HG02852 (cell line): ENCODE data around the gene DIO3.

Experiments
- ATAC-seq: cut with Tn5 transposase; IDR thresholded peaks from one replicate; pipeline ENCODE4 v1.9.1; 2021; ENCODE audit warnings: mild to moderate bottlenecking, moderate library complexity; ENCODE audit not compliant: unreplicated experiment

The DIO3 gene

GRCh38 chr14:101579372-101580080 is 18.2 kb downstream of the DIO3 start:
- no peak for ATAC-seq

GRCh38 chr14:101581806-101582205 is 20.5 kb downstream of the DIO3 start:
- no peak for ATAC-seq

GRCh38 chr14:101582294-101582693 is 21.0 kb downstream of the DIO3 start:
- ATAC-seq = no peak

- no peak for ATAC-seq
Observed at GRCh38 chr14:101583006-101583714, 21.9 kb downstream of the DIO3 start.

- no peak for ATAC-seq
Observed at GRCh38 chr14:101583715-101584054, 22.4 kb downstream of the DIO3 start.

- no peak for ATAC-seq
Observed at GRCh38 chr14:101584055-101584859, 23.0 kb downstream of the DIO3 start.

GRCh38 chr14:101585211-101585610 is 23.9 kb downstream of the DIO3 start:
- no peak for ATAC-seq

GRCh38 chr14:101586531-101587430 is 25.5 kb downstream of the DIO3 start:
- ATAC-seq = no peak

- no peak for ATAC-seq
Observed at GRCh38 chr14:101587441-101587911, 26.2 kb downstream of the DIO3 start.

GRCh38 chr14:101588286-101588975 is 27.1 kb downstream of the DIO3 start:
- ATAC-seq = no peak

- ATAC-seq = no peak
Observed at GRCh38 chr14:101588990-101589389, 27.7 kb downstream of the DIO3 start.

- ATAC-seq = no peak
Observed at GRCh38 chr14:101589486-101590015, 28.3 kb downstream of the DIO3 start.

- ATAC-seq = no peak
Observed at GRCh38 chr14:101590062-101590461, 28.8 kb downstream of the DIO3 start.

- no peak for ATAC-seq
Observed at GRCh38 chr14:101590616-101591015, 29.3 kb downstream of the DIO3 start.

GRCh38 chr14:101591121-101591520 is 29.8 kb downstream of the DIO3 start:
- no peak for ATAC-seq

GRCh38 chr14:101591582-101591981 is 30.3 kb downstream of the DIO3 start:
- ATAC-seq = no peak

GRCh38 chr14:101593411-101594238 is 32.3 kb downstream of the DIO3 start:
- no peak for ATAC-seq

GRCh38 chr14:101594511-101595148 is 33.3 kb downstream of the DIO3 start:
- ATAC-seq = no peak
